Stromal cell of bone marrow (primary cell): ENCODE data around the gene NDUFA7.
"Not testable (repeated sequence)": the region's sequence is repeated elsewhere in the genome, so short reads cannot be mapped to it uniquely, and the experiment has no call there.

ENCODE experiments used
- DNase-seq: peaks from one replicate; pipeline ENCODE4 v3.0.0-alpha.2; 2012; ENCODE audit warnings: low read depth

NDUFA7 gene

GRCh38 chr19:8321067-8321985, at the start of gene NDUFA7, which contains the start of gene RPS28:
Gene NDUFA7, minus strand, starts transcription at chr19:8321375. Its CDS starts 17 bp downstream, at chr19:8321358.
Gene RPS28, plus strand, starts transcription at chr19:8321496. Its CDS starts 35 bp downstream, at chr19:8321531.
- peak; percentile 87 for DNase-seq

- no peak for DNase-seq
These were observed 49.2 kb upstream of the NDUFA7 start for GRCh38 chr19:8370176-8371010.

- peak; percentile 85 for DNase-seq
These were observed 46.3 kb upstream of the NDUFA7 start for GRCh38 chr19:8367327-8368001.

- no peak for DNase-seq
These were observed 45.8 kb upstream of the NDUFA7 start for GRCh38 chr19:8366961-8367326.

GRCh38 chr19:8366121-8366581, 45.0 kb upstream of the NDUFA7 start:
- no peak for DNase-seq

- DNase-seq: peak; percentile 47
These were observed 42.9 kb upstream of the NDUFA7 start, which contains the start of gene ANGPTL4 for GRCh38 chr19:8363803-8364771. Gene ANGPTL4, plus strand, starts transcription at chr19:8364155. Its CDS starts 167 bp downstream, at chr19:8364322.

- peak; percentile 98 for DNase-seq
These were observed 41.0 kb upstream of the NDUFA7 start for GRCh38 chr19:8361921-8362793.

GRCh38 chr19:8360196-8360595, 39.0 kb upstream of the NDUFA7 start:
- no peak for DNase-seq

GRCh38 chr19:8358948-8359347, 37.8 kb upstream of the NDUFA7 start:
- no peak for DNase-seq

- DNase-seq: no peak
These were observed 35.9 kb upstream of the NDUFA7 start for GRCh38 chr19:8357007-8357521.

GRCh38 chr19:8355631-8356402, 34.6 kb upstream of the NDUFA7 start:
- DNase-seq: peak; percentile 99

- not testable (repeated sequence) for DNase-seq
These were observed 31.7 kb upstream of the NDUFA7 start for GRCh38 chr19:8352845-8353244.

GRCh38 chr19:8352134-8352827, 31.1 kb upstream of the NDUFA7 start:
- no peak for DNase-seq

GRCh38 chr19:8349629-8350372, 28.6 kb upstream of the NDUFA7 start:
- DNase-seq: not testable (repeated sequence)

GRCh38 chr19:8343483-8343844, 22.3 kb upstream of the NDUFA7 start:
- DNase-seq: no peak

- peak; percentile 76 for DNase-seq
These were observed 21.7 kb upstream of the NDUFA7 start, which contains the start of gene KANK3 for GRCh38 chr19:8342684-8343482. Gene KANK3, minus strand, starts transcription at chr19:8343262. Its CDS starts 5,434 bp downstream, at chr19:8337828.
